GM04504 (cell line): ENCODE data around the gene ORMDL1.
"Not testable (repeated sequence)": the region's sequence is repeated elsewhere in the genome, so short reads cannot be mapped to it uniquely, and the experiment has no call there.

ENCODE experiments used
- DNase-seq: peaks from one replicate; pipeline ENCODE4 v3.0.0-alpha.2; 2012; ENCODE audit warnings: low read depth

The ORMDL1 gene

DNA sequence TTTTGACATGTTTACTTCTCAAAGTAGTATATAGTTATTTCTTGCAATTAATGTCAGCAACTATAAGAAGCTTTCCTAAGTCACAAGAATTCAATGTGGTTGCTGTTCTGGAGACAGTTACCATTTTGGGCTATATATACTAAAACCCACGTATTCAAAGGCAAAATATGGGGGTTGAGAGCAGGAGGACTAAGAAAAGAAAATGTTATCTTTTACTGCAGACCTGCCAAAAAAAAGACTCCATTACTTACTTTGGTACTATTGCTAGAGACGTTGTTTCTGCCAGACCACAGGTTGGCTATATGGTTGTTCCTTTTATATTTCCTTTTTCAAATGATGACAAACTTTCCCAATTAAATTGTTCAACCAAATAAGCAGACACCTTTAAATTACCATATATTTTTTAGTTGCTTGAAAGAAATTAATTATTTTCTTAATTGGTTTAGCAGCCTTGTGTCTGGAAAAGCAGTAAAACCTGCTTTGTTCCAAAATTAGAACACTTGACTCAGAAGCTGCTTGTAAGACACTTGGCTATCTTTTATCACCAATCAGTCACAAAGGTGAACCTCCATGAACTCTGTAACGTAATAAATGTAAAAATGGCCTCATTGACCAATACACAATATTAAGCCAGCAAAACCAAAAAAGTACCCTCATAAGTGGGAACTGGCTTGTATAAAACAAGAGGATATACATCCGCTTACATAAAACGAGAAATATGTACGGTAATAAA lies 13.4 kb downstream of the ORMDL1 start:
- no peak for DNase-seq

DNA sequence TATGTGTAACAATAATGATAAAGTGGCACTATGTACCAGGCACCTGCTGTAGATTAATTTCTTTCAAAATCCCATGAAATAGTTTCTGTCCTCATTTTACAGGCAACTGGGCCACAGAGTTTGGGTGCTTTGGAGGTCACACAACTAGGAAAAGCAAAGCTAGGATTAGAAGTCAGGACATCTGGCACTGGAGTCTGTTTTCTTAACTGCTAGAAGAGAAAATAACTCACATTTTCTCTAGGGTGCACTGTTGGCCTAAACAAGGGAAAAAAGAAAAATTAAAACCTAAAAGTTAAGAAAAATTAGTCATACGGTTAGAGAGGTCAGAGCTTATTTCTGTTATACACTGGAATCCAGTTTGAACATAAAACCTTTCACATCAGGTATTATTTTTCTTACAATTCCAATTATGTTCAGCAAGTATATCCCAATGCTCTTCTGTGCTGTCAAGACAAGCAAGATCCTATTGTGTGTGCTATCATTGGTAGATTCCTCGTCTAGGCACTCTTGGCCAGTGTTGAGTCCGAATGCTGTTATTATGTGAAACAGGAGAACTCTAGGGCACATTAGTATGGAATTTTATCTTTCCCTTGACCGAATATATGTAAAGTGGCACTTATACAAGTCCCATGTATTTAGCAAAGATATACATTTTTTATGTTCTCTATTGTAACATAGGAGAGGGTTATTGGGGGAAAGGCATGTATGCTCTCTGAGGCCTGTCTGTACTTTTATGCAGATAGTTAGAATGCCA lies 20.1 kb downstream of the ORMDL1 start:
- DNase-seq: no peak

DNA sequence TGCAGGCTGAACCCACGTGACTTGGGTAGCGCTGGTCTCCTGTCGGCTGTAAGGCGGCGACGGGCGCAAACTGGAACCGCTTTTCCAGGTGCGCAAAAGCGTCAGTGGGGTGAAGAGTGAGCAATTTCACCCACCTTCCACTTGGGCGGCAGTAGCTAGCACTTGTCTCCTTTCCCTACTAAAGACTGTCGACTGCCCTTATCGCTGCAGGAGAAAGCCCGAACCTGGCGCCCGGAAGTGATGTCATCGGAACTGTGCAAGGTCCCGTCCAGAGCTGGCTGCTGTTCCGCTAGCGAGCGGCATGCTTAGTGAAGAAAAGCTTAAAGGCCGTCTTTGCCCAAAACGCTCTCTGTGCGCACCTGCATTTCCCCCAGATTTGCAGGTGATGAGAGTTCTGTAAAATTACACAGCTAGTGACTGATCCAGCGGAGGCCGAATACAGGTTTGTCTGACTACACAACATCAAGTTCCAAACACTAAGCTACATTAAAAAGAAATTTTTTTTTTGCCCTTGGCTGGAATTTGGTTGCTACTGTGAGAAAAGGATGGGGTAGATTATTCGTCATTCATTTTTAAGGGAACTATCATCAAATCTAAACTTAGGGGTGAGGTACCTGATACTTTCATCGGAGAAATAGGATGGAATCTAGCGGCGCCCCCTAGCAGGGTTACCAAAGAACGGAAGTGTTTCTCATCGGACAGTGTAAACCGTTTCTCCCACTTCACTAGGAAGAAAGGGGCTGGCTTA lies 21.4 kb downstream of the ORMDL1 start, which contains the start of gene OSGEPL1:
TSS of gene OSGEPL1 (minus strand) at position 242 of the 748 bp plus-strand sequence. CDS start 1,152 bp downstream, outside the sequence.
- DNase-seq: peak; percentile 68

DNA sequence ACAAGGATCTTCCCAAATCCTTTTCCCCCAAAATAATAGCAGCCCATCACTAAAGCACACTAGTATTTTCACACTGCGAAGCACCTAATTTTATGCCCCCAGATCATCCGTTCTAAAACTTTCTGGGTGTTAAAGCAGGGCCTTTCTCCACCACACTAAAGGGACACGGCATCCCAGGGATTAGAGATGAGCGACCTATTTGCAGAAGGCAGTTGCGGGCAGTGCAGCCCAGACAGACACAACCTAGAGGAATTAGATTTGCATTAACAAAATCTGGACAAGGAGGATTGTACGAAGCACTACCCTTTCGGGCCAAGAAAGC lies 21.9 kb downstream of the ORMDL1 start:
- DNase-seq: no peak

DNA sequence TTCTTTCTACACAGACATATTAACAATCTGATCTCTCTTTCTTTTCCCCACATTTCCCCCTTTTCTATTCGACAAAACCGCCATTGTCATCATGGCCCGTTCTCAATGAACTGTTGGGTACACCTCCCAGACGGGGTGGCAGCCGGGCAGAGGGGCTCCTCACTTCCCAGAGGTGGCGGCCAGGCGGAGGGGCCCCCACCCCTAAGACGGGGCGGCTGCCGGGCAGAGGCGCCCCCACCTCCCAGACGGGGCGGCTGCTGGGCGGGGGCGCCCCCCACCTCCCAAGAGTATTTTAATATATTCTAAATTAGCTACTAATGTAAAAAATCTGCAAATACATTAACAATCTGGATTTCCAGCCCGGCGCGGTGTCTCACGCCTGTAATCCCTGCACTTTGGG lies 24.0 kb downstream of the ORMDL1 start:
- not testable (repeated sequence) for DNase-seq

DNA sequence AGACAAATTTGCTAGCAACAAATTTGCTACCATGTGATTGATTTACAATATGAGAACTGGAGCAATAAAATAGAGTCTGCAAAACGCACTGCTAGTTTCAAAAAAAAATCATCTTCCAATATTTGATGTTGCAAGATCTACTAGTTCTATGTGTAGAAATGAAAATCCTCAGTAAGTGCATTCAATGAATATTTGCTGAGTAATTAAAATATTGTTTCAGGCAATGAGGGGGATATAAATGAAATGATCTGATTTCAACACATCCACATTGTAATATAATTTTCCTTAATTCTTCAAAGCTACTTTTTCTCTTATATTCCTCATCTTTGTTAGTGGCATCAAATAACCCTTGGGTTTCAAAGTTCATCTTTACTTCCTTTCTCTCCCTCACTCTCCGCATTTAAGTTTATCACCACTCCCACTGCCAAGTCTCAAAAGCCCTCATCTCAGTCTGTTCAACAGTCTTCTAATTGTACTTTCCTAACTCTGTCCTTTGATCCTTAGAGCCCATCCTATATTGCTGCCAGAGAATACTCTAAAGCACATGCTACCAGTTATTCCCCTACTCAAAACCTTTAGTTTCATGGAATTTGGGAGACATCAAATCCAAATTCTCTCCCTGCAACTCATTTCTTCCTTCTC lies 27.7 kb downstream of the ORMDL1 start:
- DNase-seq: no peak

DNA sequence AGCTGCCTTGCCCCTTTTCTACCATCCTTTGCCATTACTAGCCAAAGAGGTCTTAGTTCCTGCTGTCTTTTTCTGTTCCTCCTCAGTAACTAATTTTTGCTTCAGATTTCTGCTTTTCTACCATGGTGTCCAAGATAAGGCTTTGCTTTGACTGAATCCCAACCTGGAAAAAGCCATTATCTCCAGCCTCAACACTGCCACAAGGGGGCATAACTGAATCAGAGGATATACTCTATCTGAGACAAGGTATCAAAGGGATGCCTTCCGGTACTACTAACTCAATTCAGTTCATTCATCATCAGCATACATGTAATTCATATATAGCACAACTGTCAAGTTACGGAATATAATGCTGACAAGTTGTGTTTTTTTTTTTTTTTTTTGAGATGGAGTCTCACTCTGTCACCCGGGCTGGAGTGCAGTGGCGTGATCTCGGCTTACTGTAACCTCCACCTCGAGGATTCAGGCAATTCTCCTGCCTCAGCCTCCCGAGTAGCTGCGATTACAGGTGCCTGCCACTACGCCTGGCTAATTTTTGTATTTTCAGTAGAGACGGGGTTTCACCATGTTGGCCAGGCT lies 33.0 kb downstream of the ORMDL1 start:
- DNase-seq: no peak

DNA sequence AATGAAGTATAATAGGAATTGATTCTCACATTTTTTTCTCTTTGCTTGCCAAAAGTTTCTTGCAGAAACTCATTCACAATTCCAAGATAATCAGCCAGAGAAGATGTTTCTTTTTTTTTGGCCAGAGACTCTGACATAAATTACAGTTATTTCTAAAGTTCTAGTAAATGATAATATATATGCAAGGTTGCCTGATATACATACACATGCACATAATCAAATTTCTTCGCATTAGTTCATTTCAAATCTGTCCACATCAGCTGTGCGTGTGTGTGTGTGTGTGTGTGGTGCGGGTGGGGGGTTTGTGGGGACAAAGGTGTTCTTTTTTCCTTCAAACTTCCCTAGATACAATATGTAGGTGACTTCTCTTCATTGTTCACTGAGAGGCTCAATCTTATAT lies 54.7 kb downstream of the ORMDL1 start:
- DNase-seq: no peak

DNA sequence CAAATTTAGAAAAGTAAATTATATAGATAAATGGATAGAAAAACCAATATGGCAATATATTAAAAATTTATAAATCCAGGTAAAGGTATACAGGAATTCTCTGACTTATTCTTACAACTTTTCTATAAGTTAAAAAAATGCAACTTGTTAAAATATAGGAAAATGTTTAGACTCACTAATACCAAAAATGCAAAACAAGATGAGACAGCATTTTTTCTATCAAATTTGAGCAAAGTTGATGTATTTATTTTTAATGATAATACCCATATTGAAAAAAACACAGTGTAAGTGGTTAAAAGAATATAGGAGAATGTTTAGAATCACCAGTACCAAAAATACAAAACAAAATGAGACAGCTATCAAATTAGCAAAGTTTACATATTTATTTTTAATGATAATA lies 57.3 kb downstream of the ORMDL1 start:
- no peak for DNase-seq

DNA sequence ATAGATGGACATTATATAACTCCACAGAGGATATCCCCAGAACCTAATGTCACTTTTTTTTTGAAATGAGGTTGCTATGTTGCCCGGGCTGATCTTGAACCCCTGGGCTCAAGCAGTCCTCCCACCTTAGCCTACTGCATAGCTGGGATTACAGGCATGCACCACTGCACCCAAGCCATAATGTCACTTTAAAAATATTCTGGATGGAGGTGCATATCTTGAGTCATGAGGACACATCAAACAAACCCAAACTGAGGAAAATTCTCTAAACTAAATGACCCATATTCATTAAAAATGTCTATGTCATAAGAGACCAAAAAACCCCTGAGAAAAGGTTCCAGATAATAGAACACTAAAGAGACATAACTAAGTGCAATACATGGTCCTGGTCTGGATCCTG lies 57.9 kb downstream of the ORMDL1 start:
- no peak for DNase-seq

DNA sequence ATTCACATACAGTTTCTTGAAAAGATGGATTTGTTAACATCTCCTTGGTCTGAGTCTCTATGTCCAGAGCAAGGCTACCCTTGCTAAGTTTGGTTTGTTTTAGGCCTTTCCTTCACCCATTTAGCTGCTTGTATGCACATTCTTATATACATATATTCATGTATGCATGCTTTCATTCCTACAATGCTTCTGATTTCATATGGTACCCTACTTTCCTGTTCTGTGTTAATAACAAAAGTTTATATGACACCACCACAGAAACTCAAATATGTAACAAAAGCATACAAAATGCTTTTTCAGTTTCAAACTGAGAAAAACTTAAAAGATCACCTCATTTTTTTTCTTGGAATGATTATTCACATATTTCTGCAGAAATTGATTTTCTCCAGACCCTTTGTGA lies 60.9 kb downstream of the ORMDL1 start:
- DNase-seq: no peak
